Skeletal muscle satellite cell (primary cell): ENCODE results near the gene EME2.
"Not testable (repeated sequence)": the region's sequence is repeated elsewhere in the genome, so short reads cannot be mapped to it uniquely, and the experiment has no call there.

Experiments used
- H3K27me3 ChIP-seq: 2 replicates; pipeline ENCODE4 v1.7.0; 2013; ENCODE audit warnings: low read length; ENCODE audit not compliant: control insufficient read depth, insufficient read depth
- H3K36me3 ChIP-seq: 2 replicates; pipeline ENCODE4 v1.7.0; 2013; ENCODE audit warnings: mild to moderate bottlenecking, control low read depth, low read length; ENCODE audit not compliant: insufficient read depth
- H3K4me1 ChIP-seq: 2 replicates; pipeline ENCODE4 v1.7.0; 2013; ENCODE audit warnings: low read length; ENCODE audit not compliant: control insufficient read depth, insufficient read depth
- H3K4me2 ChIP-seq: 2 replicates; pipeline ENCODE4 v1.7.0; 2013; ENCODE audit warnings: mild to moderate bottlenecking, low read length
- H3K4me3 ChIP-seq: 2 replicates; pipeline ENCODE4 v1.7.0; 2013; ENCODE audit warnings: low read length
- H3K9ac ChIP-seq: 2 replicates; pipeline ENCODE4 v1.7.0; 2013; ENCODE audit warnings: mild to moderate bottlenecking, low read depth, low read length, moderate library complexity
- H3K9me3 ChIP-seq: replicated peaks from 2 replicates; pipeline ENCODE4 v1.7.0; 2013; ENCODE audit warnings: mild to moderate bottlenecking, control low read depth, low read length

The EME2 gene

GRCh38 chr16:1791256-1791942 lies 18.8 kb downstream of the EME2 start:
- H3K9ac ChIP-seq, result no peak overlapping the region
- H3K4me2 ChIP-seq, result no peak overlapping the region
- no peak overlapping the region for H3K4me3 ChIP-seq
- no peaks in the 10 kb centered on the region for H3K9me3 ChIP-seq
- peaks cover 11% of the 10 kb centered on the region for H3K36me3 ChIP-seq
- no peaks in the 10 kb centered on the region for H3K4me1 ChIP-seq
- no peaks in the 10 kb centered on the region for H3K27me3 ChIP-seq

GRCh38 chr16:1791943-1792812 lies 19.6 kb downstream of the EME2 start:
- no peak overlapping the region for H3K9ac ChIP-seq

GRCh38 chr16:1792836-1793577 lies 20.4 kb downstream of the EME2 start:
- no peaks in the 10 kb centered on the region for H3K4me1 ChIP-seq
- no peak overlapping the region for H3K4me3 ChIP-seq
- peaks cover 6% of the 10 kb centered on the region for H3K36me3 ChIP-seq
- H3K4me2 ChIP-seq, result no peak overlapping the region
- H3K9ac ChIP-seq, result no peak overlapping the region
- H3K9me3 ChIP-seq, result peaks cover 3% of the 10 kb centered on the region
- H3K27me3 ChIP-seq, result no peaks in the 10 kb centered on the region

More at GRCh38 chr16:1791943-1792812, 19.6 kb downstream of the EME2 start:
- Histone ChIP-seq H3K36me3 (peaks cover 6% of the 10 kb centered on the region), H3K4me3 (no peak overlapping the region), H3K4me1 (no peaks in the 10 kb centered on the region), H3K27me3 (no peaks in the 10 kb centered on the region), H3K4me2 (no peak overlapping the region), H3K9me3 (no peaks in the 10 kb centered on the region)

- Histone ChIP-seq H3K27me3 (no peaks in the 10 kb centered on the region), H3K9me3 (peaks cover 4% of the 10 kb centered on the region), H3K4me2 (no peak within 1 kb of the TSS), H3K4me1 (no peaks in the 10 kb centered on the region), H3K36me3 (peaks cover 6% of the 10 kb centered on the region), H3K4me3 (no peak within 1 kb of the TSS), H3K9ac (no peak within 1 kb of the TSS)
Measured at GRCh38 chr16:1793578-1794220, 21.1 kb downstream of the EME2 start, which contains the start of gene IGFALS. Gene IGFALS, minus strand, starts transcription at chr16:1793705. Its CDS starts 53 bp downstream, at chr16:1793652.

- no peak overlapping the region for H3K4me3 ChIP-seq
- H3K4me2 ChIP-seq, result no peak overlapping the region
- no peaks in the 10 kb centered on the region for H3K4me1 ChIP-seq
- no peaks in the 10 kb centered on the region for H3K27me3 ChIP-seq
- H3K9ac ChIP-seq, result no peak overlapping the region
- no peaks in the 10 kb centered on the region for H3K36me3 ChIP-seq
- H3K9me3 ChIP-seq, result peaks cover 4% of the 10 kb centered on the region
Measured at GRCh38 chr16:1794221-1794871, 21.7 kb downstream of the EME2 start.

GRCh38 chr16:1794908-1795666 lies 22.5 kb downstream of the EME2 start:
- no peak overlapping the region for H3K4me2 ChIP-seq
- no peaks in the 10 kb centered on the region for H3K4me1 ChIP-seq
- H3K4me3 ChIP-seq, result no peak overlapping the region
- H3K9ac ChIP-seq, result no peak overlapping the region
- no peaks in the 10 kb centered on the region for H3K27me3 ChIP-seq
- no peaks in the 10 kb centered on the region for H3K36me3 ChIP-seq
- peaks cover 4% of the 10 kb centered on the region for H3K9me3 ChIP-seq

- H3K27me3 ChIP-seq, H3K4me1 ChIP-seq, H3K9me3 ChIP-seq, H3K9ac ChIP-seq, H3K4me2 ChIP-seq, H3K4me3 ChIP-seq, H3K36me3 ChIP-seq: not testable (repeated sequence)
Measured at GRCh38 chr16:1799263-1799662, 26.7 kb downstream of the EME2 start.

GRCh38 chr16:1800701-1801100 lies 28.1 kb downstream of the EME2 start:
- Histone ChIP-seq H3K4me1 (no peaks in the 10 kb centered on the region), H3K4me3 (no peak overlapping the region), H3K4me2 (no peak overlapping the region), H3K36me3 (no peaks in the 10 kb centered on the region), H3K9me3 (peaks cover 4% of the 10 kb centered on the region), H3K9ac (no peak overlapping the region), H3K27me3 (no peaks in the 10 kb centered on the region)

GRCh38 chr16:1807626-1808025 lies 35.0 kb downstream of the EME2 start:
- Histone ChIP-seq H3K4me1 (no peaks in the 10 kb centered on the region), H3K4me3 (no peak overlapping the region), H3K4me2 (no peak overlapping the region), H3K9ac (no peak overlapping the region), H3K9me3 (no peaks in the 10 kb centered on the region), H3K36me3 (peaks cover 10% of the 10 kb centered on the region), H3K27me3 (no peaks in the 10 kb centered on the region)

GRCh38 chr16:1808691-1809090 lies 36.1 kb downstream of the EME2 start:
- Histone ChIP-seq H3K27me3 (no peaks in the 10 kb centered on the region), H3K9ac (no peak overlapping the region), H3K4me1 (peaks cover 6% of the 10 kb centered on the region), H3K4me2 (no peak overlapping the region), H3K9me3 (no peaks in the 10 kb centered on the region), H3K4me3 (no peak overlapping the region), H3K36me3 (peaks cover 10% of the 10 kb centered on the region)
